GM18909 (cell line): Measurements from ENCODE around the gene SVEP1.
"Not testable (repeated sequence)": the region's sequence is repeated elsewhere in the genome, so short reads cannot be mapped to it uniquely, and the experiment has no call there.

ENCODE experiments used
- ATAC-seq: cut with Tn5 transposase; IDR thresholded peaks from one replicate; pipeline ENCODE4 v1.9.1; 2021; ENCODE audit warnings: mild to moderate bottlenecking; ENCODE audit not compliant: unreplicated experiment, poor library complexity

SVEP1 gene

DNA sequence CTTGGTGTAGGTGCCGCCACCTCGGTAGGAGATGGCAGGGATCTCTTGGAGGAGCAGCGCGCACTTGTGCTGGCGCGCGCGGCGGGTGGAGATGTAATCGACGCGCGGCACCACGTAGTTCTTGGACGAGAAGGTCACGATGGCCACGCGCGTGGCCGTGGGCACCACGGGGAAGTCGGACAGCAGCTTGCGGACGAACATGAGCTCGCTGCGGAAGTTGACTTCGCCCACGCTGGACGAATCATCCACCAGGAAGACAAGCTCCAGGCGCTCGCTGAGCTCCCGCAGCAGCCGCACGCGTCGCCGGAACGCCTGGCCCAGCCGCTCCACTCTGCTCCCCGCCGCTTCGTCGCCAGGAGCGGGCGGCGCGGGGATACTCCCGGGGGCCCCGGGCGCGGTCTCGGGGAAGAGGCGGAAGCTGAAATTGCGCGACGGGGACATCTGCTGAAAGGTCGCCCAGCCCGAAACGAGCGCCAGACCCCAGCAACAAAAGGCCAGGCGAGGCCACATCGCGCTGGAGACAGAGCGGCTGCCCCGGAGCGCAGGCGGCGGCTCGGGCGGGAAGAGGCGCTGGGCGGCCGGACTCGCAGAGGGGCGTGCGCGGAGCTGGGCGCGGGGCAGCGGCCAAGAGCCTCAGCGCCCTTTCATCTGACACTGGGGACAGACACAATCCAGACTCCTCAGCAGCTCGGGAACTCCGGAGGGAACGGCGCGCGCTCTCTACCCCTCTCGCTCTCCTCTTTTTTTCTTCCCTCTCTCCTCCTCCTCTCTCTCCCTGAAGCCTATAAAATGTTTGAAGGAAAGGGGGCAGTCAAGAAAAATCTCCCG lies at the start of gene SVEP1:
SVEP1 (minus strand) TSS at position 708 of the 828 bp plus-strand sequence; CDS start at position 510, 198 bp downstream.
- no peak for ATAC-seq

DNA sequence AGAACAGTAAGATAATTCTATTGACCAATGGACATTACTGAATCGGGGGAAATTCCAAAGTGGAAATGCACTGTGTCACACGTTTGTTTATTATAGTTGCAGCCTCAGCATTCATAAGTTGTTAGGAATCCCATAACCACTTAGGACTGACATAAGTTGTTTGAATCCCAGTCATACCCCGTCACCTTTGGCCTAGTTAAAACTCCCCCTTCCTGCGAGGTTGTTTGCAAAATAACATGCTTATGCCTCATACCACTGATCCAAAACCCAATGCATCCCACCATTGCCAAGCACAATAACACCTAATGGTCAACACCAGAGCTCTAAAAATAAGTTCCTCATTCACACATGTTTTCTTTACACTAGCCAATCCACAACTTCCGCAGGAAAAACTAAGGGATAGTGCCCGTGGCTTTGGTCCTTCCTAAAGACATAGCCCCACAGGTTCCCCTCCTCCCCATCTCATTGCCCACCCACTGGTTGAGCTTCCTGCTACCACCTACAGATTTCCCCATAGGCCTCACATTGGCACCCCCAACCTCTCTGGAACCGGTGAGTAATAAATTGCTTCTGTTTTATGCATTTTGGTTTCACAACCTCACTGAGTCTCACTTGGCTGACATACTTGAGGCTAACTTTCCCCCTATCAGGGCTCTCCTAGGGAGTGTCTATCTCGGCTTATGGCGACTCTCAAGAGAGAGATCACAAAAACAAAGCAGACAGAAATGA lies 46.7 kb upstream of the SVEP1 start:
- peak; percentile 99 for ATAC-seq

DNA sequence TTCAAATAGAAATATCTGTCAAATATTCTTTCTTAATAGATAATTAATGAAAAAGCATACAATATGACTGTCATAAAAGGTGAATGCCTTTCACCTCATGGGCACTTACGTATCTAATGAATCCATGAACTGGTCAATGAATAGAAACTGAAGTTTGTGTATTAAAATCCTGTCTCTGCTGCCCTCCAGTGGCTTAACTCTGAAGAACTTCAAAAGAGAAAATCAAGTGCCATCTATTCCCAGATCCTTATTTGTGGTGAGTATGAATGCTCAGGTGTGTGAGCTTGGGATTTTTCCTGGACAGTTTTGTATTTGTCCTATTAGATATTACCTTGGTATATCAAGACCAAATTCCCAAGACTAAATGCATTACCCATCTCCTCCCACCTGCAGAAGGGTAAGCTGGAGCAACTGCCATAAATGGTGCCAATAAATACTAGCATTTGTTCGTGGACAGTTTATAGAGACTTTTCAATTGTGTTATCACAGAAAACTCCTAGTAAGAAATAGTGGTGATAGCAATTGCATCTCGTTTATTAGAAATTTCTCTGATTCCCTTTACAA lies 44.0 kb upstream of the SVEP1 start:
- no peak for ATAC-seq

DNA sequence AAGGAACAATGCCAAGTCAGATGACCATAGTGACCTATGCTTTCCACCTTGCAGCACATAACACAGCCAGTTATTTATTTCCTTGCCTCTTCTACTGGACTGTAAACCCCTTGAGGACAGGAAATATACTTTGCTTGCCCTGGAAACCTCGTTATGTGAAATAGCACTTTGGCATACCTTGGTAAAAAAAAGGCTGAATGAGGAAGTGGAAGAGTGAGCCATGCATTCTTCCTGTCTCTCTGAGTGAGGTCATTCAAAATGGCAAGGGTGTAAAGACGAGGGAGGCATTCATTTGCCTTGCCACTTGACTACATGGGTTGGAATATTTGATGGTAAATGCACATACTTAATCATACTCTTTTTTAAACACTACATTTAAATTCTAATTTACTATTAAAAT lies 42.8 kb upstream of the SVEP1 start:
- ATAC-seq, result no peak

DNA sequence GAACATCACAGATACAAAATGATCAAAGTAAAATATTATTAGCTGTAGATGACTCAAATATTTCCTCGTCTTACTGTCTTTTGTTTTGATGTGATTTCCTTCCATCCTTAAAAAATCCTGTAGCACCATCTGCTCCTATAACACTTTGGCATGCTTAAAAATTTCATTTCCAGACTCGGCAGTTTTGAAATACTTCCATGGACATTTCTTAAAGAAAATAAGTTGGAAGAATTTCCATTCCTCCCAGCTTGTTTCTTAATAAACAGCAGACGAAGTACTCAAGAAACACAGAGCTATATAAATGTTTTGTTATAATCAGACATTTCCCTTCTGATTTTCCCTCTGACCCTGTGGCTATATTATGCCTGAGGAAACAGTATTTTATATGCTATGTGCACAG lies 41.2 kb upstream of the SVEP1 start:
- ATAC-seq, result no peak

DNA sequence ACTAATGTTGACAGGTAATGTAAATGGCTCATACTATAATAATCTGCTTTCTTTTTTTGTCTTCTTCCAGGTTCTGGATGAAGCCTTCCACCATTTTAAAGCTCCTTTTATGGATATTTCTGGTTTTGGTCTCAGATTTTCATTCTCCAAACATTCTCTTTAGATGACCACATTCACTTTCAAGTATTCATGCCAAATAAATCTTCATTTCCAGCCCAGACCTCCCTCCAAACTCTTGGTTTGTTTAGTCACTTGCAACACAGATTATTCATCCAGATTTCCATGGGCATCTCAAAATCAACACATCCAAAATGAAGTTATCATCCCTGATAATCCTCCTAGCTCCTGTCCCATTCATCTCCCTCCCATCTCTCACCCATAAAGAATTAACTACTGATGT lies 40.3 kb upstream of the SVEP1 start:
- ATAC-seq, result no peak

DNA sequence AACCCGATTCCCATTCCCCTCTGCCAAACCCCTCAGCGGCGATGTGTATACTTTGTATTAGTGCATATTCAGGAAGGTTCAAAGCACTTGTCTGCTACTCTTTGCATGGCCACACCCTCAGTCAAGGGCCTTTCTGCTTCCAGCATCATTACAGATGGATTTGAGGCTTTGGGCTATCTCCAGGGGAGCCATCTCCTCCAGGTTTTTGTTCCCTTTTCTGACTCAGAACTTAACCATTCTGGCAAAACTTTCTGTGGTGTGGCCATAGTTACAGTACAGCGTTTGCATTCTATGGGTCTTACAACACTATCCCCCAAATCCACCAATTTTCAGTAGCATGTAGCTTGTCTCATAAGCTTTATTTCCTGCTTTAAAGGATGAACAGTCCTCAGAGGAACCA lies 36.0 kb upstream of the SVEP1 start:
- ATAC-seq, result no peak

DNA sequence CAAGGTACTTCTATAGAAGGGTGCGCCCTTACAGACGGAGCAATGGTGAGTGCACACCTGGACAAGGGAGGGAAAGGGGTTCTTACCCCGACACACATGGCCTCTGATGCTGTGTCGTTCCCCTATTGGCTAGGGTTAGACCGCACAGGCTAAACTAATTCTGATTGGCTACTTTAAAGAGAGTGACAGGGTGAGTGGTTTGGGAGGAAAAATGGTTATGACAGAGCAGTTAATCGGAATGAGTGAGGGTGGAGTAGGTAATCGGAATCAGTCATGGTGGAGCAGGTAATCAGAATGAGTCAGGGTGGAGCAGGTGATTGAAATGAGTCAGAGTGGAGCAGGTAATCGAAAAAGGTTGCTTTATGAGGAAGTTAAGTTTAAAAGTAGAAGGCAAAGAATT lies 35.0 kb upstream of the SVEP1 start:
- ATAC-seq, result not testable (repeated sequence)

DNA sequence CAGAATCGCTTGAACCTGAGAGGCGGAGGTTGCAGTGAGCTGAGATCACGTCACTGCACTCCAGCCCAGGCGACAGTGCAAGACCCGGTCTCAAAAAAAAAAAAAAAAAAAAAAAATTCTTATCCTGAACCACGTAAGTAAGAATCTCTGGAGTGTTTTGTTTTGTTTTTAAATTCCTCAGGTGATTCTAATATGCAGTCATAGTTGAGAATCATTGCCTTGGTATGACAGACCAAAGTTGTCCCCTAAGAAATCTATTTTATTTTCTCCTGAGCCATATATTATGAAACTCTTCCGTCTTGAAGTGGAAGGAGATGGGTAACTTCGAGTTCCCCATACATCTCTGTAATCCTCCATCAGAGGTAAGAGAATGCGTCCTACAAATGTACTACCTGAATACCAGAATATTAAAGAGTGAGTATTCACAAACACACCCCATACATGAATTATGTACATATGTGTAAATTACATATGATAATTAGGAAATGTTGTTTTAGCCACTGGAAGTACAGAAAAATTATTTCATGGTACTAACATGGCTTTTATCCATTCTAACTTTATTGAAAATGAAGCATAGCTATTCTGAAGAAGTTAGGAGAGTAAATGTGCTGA lies 26.7 kb upstream of the SVEP1 start:
- no peak for ATAC-seq

DNA sequence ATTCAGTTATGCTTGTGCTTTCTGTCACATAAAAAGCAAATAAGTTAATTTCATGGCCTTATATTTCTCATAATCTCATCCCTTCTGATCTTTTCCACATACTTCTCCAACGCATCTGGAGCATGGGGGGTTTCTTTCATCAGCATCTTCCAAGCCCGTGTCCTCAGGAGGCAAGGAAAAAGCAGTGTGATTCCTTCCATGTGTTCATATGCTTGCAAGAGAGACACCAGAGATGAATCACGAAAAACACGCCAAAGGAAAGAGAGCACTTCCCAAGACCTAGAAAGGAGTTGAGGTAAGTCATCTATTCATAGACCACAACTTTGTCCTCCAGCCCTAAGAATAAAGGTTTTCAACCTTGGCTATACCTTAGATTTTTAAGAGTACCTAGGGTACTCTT lies 26.0 kb upstream of the SVEP1 start:
- ATAC-seq, result no peak

DNA sequence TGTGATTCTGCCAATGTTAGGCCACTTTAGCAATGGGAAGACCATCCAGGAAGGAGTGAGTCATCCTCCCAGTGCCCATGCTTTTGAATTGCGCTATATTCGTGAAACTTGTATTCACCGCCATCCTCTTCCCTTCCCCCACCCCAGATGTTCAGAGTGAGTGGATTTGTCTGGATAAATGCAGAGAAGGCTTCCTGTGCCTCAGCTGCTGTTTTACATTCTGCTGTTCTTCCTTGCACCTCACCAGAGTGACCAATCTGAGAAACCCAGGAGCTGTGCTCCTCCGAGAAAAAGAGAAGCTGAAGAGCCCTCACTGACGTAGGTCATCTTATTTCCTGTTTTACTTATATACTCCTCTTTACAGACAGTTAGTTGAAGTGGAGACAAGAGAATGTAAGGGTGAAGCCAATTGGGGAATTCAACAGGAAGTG lies 24.6 kb upstream of the SVEP1 start:
- no peak for ATAC-seq

DNA sequence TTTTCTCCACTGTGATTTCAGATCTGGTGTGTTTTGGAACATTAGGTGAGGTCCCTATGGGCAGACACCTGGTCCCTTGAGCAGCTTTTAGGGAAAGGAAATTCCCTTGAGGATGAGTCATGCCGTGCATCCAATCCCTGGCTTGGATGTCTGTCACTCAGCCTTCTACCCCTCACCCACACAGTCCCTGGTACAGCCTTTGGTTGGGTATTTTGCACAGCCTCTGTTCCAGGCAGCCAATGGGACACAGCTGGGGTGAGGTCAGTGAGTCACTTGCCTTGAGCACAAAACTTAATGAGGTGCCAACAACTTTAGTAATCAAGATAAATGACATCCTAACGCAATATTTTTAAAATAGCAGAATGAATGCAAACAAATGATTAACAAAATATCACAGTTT lies 22.7 kb upstream of the SVEP1 start:
- ATAC-seq, result no peak

DNA sequence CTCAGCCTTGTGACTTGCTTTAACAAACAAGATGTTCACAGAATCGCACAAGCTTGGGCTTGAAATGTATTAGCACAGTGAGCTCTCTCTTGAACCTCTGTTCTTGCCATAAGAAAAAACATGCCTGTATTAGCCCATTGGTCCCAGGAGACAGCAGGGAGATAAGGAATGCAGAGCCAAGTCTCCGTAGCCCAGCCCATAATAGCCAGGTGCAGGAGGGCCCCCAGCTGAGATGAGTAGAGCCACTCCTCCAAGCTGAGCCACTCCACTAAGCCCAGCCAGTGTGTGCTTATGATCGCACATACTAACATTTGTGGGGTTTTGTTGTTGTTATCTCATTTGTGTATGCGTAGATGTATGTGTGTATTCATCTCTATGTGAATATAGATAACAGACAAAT lies 21.6 kb upstream of the SVEP1 start:
- no peak for ATAC-seq

DNA sequence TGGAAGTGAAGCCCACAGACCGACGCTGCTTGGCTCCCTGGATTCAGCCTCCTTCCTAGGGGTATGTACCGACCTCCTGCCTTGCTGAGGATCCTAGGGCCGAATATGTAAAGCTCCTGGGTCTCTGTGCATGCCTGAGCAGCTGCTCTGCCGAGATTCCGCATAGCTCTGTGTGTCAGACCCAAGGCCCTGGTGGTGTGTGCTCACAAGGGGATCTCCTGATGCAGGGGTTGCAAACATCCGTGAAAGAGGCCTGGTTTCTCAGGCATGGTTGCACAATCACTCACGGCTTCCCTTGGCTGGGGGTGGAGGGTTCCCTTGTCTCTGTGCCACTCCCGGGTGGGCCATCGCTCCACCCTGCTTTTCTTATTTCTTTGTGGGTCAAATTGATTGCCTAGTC lies 19.9 kb upstream of the SVEP1 start:
- no peak for ATAC-seq

DNA sequence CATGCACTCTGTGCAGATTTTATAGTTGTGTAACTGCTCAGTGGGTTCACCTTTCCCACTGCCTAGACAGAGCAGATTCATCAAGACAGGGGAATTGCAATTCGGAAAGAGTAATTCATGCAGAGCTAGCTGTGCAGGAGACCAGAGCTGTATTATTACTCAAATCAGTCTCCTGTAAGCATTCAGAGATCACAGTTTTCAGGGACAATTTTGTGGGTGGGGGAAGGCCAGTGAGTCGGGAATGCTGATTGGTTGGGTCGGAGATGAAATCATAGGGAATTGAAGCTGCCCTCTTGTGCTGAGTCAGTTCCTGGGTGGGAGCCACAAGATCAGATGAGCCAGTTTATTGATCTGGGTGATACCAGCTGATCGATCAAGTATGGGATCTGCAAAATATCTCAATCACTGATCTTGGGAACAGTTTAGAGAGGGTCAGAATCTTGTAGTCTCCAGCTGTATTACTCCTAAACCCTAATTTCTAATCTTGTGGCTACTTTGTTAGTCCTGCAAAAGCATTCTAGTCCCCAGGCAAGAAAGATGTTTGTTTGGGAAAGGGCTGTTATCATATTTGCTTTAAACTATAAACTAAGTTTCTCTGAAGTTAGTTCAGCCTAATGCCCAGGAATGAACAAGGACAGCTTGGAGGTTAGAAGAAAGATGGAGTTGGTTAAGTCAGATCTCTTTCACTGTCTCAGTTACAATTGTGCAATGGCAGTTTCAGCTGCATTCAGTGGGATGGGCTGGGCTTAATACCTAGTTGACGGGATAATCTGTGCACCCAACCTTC lies 12.7 kb upstream of the SVEP1 start:
- ATAC-seq, result no peak

DNA sequence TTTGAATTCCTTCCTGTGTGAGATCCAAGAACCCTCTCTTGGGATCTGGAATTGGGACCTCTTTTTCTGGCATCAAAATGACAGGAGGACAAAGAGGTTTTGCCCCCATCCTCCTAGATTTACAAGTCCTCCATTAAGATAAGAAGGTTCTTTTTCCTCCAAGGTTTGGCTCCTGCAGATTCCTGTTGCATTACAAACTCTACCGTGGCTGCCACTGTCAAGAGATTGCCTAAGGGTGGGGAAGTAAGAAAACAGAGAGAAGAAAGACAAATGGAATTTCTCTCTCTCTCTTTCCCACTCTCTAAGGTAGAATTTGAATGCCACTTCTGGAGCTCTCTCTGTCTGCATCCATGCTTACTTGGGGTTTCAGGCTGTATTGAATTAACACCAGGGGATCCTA lies 12.0 kb upstream of the SVEP1 start:
- no peak for ATAC-seq

DNA sequence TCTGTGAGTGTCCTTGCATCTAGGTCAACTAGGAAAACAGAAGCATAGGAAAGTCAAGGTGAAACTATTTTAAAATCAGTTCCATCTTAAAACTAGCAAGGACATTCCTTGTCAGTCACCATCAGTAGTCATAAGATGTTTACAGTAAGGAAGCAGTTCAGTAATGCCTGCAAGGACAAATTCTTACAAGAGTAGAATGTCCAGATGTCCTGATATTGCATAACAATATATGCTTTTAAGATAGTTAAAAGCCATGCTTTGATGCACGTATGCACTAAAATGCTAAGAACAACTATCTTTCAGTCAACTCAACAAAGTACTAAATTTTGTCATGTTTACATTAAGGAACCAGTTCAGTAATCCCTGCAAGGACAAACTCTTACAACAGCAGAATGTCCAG lies 11.3 kb upstream of the SVEP1 start:
- ATAC-seq, result no peak

DNA sequence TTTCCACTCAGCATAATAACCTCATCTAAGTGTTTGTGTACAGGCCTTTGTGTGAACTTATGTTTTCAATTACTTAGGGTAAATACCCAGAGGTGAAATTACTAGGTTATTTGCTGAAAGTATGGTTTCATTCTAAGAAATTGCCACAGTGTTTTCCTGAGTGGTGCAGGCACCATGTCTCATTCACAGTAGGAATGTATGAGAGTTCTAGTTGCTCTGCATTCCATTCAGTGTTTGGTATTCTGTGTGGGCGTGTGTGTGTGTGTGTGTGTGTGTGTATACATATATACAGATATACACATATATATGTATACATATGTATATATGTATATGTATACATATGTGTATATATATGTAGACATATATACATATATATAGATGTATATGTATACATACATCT lies 8.8 kb upstream of the SVEP1 start:
- ATAC-seq, result no peak

DNA sequence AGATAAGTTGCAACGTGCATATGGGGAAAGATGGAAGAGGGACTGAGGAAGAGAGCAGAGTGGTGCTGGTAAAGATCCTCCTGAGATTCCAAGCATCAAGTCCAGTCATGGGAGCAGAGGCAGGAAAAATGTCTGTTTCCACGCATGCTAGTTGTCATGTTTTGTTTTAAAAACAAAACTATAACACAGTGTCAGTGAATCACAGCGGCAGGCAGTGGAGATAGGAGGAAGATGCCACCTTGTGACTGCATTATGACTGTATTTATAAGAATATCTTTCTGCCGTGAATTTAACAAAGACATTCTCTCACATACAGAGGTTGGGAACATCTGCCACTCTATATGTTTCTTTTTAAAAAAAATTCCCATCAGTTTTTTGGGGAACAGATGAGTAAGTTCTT lies 3.7 kb upstream of the SVEP1 start:
- no peak for ATAC-seq

DNA sequence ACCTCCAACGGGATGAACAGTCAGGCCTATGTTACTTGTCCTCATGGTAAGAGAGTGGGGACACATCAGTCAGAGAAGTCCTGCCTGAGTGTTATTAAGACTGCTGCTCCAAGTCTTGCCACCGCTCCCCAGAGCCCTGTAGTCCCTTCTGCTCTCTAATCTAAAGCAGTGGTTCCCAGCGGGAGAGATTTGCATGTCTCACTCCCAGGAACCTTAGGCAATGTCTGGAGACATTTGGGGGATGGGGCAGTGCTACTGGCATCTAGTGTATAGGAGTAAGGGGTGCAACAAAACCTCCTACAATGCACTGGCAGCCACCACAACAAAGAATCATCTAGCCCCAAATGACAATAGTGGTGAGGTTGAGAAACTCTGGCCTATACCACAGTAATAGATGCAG lies 2.6 kb upstream of the SVEP1 start:
- ATAC-seq, result no peak
